ENCODE results near the gene MYMK.

The MYMK gene

DNA sequence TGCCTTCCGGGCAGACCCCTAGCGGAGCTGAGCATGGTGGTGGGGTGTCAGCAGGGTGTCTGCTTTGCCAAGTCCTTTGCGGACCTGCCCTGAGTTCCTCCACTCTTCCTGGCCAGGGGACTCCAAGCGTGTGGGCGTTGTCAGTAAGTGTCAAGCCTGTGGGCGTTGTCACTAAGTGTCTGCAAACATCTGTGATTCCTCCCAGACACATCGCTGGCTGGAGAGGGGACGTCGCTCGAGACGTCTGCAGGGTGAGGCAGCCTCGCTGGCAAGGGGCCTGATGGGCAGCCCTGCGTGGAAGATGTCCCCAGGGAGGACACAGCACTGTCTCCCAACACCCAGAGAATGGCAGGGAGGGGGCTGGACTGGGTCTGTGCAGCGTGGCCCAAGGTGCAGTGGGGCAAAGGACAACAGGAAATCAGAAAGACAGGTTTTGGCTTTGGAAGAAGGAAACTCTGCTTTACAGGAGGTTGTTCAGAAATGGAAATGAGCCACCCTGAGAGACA, 38.6 kb upstream of the MYMK start:
- TF ChIP-seq, protein P1, sequence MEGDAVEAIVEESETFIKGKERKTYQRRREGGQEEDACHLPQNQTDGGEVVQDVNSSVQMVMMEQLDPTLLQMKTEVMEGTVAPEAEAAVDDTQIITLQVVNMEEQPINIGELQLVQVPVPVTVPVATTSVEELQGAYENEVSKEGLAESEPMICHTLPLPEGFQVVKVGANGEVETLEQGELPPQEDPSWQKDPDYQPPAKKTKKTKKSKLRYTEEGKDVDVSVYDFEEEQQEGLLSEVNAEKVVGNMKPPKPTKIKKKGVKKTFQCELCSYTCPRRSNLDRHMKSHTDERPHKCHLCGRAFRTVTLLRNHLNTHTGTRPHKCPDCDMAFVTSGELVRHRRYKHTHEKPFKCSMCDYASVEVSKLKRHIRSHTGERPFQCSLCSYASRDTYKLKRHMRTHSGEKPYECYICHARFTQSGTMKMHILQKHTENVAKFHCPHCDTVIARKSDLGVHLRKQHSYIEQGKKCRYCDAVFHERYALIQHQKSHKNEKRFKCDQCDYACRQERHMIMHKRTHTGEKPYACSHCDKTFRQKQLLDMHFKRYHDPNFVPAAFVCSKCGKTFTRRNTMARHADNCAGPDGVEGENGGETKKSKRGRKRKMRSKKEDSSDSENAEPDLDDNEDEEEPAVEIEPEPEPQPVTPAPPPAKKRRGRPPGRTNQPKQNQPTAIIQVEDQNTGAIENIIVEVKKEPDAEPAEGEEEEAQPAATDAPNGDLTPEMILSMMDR (IDR thresholded peaks at IDR 0.05; ENCODE audit: borderline replicate concordance, insufficient read depth, low read depth, low read length): no peak
- H3K4me3 ChIP-seq (ENCODE audit: low read depth, low read length): no peak overlapping the region

DNA sequence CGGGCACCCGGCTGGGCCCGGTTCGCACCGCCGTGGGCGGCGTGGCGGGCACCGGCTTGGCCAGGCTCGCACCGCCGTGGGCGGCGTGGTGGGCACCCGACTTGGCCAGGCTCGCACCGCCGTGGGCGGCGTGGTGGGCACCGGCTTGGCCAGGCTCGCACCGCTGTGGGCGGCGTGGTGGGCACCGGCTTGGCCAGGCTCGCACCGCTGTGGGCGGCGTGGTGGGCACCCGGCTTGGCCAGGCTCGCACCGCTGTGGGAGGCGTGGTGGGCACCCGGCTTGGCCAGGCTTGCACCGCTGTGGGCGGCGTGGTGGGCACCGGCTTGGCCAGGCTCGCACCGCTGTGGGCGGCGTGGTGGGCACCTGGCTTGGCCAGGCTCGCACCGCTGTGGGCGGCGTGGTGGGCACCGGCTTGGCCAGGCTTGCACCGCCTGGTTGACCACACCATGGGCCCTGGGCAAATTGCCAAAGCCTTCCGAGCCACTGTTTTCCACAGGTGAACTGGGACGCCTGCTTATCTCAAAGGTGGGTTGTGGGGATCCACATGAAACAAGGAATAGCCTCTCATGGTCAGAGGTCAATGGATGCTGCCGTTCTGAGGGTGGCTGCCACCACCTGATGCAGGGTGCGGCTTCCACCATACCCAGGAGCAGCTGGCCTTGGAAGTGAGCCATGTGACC, 38.0 kb upstream of the MYMK start:
- TF ChIP-seq, protein P1 (IDR thresholded peaks at IDR 0.05; ENCODE audit: borderline replicate concordance, insufficient read depth, low read depth, low read length): no peak
- H3K4me3 ChIP-seq (ENCODE audit: low read depth, low read length): no peak overlapping the region

DNA sequence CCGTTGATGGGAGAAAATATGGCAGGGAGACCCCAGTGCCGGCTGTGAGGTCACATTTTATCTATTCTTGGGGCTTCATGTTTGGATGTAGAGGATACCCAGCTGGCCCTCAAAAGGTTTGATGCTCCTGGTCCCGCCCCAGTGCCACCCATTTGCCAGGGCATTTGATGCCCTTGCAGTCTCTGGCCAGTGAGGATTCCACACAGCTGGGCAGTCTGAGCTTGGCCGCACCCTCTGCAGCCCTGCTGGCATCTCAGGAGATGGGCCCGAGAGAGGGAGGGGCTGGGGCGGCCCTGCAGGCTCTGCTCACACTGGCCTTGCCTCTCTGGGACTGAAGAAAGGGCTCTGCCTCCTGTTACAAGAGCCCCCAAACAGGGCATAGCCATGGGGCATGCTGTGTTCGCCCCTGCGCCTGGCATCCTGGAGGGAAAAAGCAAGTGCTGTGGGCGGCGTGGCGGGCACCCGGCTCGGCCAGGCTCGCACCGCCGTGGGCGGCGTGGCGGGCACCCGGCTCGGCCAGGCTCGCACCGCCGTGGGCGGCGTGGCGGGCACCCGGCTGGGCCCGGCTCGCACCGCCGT, 37.3 kb upstream of the MYMK start:
- H3K4me3 ChIP-seq (ENCODE audit: low read depth, low read length): no peak overlapping the region
- TF ChIP-seq, protein P1 (IDR thresholded peaks at IDR 0.05; ENCODE audit: borderline replicate concordance, insufficient read depth, low read depth, low read length): no peak

DNA sequence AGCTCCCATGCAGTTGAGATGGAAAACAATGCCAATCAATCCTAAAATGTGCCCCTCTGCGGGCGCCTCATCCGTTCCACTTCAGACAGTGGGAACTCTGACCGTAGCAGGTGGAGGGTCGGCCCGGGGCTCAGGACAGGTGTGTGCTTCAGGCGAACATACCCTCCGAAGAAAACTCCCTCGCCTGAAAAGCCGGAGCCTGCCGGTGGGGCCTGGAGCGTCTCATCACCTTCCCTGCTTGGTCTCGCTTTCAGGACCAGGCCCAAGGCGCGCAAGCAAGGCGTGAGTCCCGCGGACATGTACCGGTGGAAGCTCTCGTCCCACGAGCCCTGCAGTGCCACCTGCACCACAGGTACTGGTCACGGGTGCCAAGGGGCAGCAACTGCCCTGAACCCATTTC, 36.2 kb upstream of the MYMK start:
- TF ChIP-seq, protein P1 (IDR thresholded peaks at IDR 0.05; ENCODE audit: borderline replicate concordance, insufficient read depth, low read depth, low read length): no peak
- H3K4me3 ChIP-seq (ENCODE audit: low read depth, low read length): no peak overlapping the region

DNA sequence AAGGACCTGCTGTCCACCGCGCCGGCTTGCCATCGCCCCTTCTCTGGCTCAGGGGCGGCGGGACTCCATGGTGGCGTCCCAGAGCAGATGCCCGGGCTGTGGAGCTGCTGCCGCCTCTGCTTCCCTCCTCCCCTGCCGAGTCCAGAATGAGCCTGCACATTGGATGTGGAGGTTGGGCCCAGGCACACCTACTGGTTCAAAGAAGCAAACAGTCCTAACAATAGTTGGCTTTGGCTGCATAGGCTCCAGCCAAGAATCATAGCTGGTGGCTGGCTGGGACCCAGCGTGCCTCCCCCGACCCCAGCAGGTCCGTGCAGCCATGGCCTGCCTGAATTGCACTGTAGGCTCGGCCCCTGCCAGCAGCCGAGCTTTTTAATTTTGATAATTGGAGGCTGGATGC, 35.6 kb upstream of the MYMK start:
- H3K4me3 ChIP-seq (ENCODE audit: low read depth, low read length): no peak overlapping the region
- TF ChIP-seq, protein P1 (IDR thresholded peaks at IDR 0.05; ENCODE audit: borderline replicate concordance, insufficient read depth, low read depth, low read length): no peak

DNA sequence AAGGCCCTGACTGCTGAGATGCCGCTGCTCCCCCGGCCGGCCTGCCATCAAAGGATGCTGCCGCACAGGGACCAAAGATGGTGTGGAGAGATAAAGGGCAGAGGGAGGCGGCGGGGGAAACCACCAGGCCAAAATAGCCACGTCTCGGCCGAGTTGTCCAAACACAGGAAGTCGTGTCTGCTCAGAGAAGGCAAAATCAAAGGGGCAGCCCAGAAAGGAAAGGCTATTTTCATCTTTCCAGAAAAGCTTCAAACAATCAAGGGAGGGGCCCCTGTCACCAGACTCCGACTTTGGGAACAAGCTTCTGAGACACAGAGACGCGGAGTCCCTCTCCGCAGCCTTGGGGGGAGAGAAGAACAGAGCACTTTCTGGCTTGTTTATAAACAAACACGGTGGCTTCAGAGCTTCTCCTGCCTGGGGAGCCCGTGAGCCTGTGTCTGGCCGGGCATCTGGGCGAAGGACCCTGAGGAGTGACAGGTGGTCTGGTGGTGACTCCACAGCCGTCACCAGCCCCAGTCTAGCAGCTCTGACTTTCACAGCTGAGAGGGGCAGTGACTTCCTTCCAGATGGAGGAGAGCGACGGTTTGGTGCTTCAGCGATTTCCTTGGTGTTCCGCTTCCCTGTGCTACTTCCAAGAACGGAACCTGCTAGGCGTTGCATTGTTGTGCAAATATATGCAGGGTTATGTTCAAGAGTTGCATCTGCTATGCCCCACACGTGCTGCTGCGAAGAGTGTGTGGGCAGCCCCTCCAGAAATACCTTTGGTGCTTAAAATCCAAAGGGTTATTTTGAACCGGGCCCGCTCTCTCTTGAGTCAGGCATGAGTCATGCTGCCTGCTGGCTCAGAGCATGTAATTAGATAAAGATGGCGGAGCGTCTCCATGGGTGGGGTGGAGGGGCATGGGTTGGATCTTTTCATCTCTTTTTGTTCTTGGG, 33.7 kb upstream of the MYMK start:
- TF ChIP-seq, protein P1 (IDR thresholded peaks at IDR 0.05; ENCODE audit: borderline replicate concordance, insufficient read depth, low read depth, low read length): no peak

More for the DNA sequence above, 33.7 kb upstream of the MYMK start:
- H3K4me3 ChIP-seq (ENCODE audit: low read depth, low read length): peak overlapping the region; percentile 33

Data from GM12875 (cell line).